ENCODE measurements around the gene ATP5MC3. TPM values are rescaled to one million over a fixed set of nuclear protein-coding genes. Genes with fewer than 3 reads are reported as not detected.
A peak's percentile ranks its signal among the peaks of the same experiment; 100 is the strongest.
"Not testable (repeated sequence)": the region's sequence is repeated elsewhere in the genome, so short reads cannot be mapped to it uniquely, and the experiment has no call there.

Gene ATP5MC3
- 10 to 100 TPM; 48.1 to 74.5 TPM for total RNA-seq

- TF ChIP-seq CTCF (IDR thresholded peaks at IDR 0.05): no peak
- DNase-seq (ENCODE audit: low spot score): peak; percentile 75
Observed at GRCh38 chr2:175181104-175181876, at the start of gene ATP5MC3. ATP5MC3 (minus strand) TSS chr2:175181710; CDS start chr2:175181393, 317 bp downstream.

GRCh38 chr2:175228601-175229000, 47.1 kb upstream of the ATP5MC3 start:
- H3K4me3 ChIP-seq; H3K4me1 ChIP-seq (ENCODE audit: control insufficient read depth in 1 of 2, low read depth in 2 of 2); H3K36me3 ChIP-seq; ATAC-seq (ENCODE audit: insufficient number of reproducible peaks, low FRiP score, low read depth); H3K27me3 ChIP-seq (replicated peaks; ENCODE audit: insufficient read depth); H3K27ac ChIP-seq; DNase-seq (ENCODE audit: low spot score); H3K9me3 ChIP-seq: not testable (repeated sequence)

More at GRCh38 chr2:175181104-175181876, at the start of gene ATP5MC3:
- peaks cover 13% of the 10 kb centered on the region for H3K36me3 ChIP-seq
- ATAC-seq (ENCODE audit: insufficient number of reproducible peaks, low FRiP score, low read depth): peak; percentile 71
- peaks cover 0 to 5% of the 10 kb centered on the region in 2 donors for H3K4me1 ChIP-seq (ENCODE audit: control insufficient read depth in 1 of 2, low read depth in 2 of 2)
- H3K4me3 ChIP-seq: peak within 1 kb of the TSS; percentile 86
- no peaks in the 10 kb centered on the region for H3K9me3 ChIP-seq
- no peaks in the 10 kb centered on the region for H3K27me3 ChIP-seq (replicated peaks; ENCODE audit: insufficient read depth)
- H3K27ac ChIP-seq: peak within 1 kb of the TSS; percentile 68 to 71

DNA sequence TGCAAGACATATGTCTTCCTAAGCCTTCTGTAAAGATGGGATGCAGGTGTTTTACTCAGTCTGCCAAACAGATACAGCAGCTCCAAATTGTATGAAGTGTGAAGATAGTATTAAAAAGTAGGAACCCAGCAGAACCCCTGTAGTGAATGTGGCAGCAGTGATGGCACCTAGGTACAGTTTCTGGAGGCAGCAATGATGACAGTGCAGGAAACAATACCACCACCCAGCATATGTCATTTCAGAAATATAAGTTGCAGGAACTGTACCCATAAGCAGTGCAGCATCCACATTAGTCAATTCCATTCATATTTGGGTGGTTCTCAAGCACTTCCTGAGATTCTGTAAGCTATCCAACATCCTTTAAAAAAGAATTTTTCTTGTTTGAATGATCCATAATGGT, 46.7 kb upstream of the ATP5MC3 start:
- DNase-seq (ENCODE audit: low spot score) (no peak), ATAC-seq (ENCODE audit: insufficient number of reproducible peaks, low FRiP score, low read depth) (no peak)
- H3K4me3 ChIP-seq: no peak overlapping the region
- H3K27ac ChIP-seq: no peak overlapping the region
- H3K9me3 ChIP-seq: no peaks in the 10 kb centered on the region
- no peaks in the 10 kb centered on the region for H3K4me1 ChIP-seq (ENCODE audit: control insufficient read depth in 1 of 2, low read depth in 2 of 2)
- no peaks in the 10 kb centered on the region for H3K36me3 ChIP-seq
- no peaks in the 10 kb centered on the region for H3K27me3 ChIP-seq (replicated peaks; ENCODE audit: insufficient read depth)
- no peak for TF ChIP-seq CTCF (IDR thresholded peaks at IDR 0.05)

- H3K4me1 ChIP-seq (ENCODE audit: control insufficient read depth in 1 of 2, low read depth in 2 of 2): no peaks in the 10 kb centered on the region
- no peaks in the 10 kb centered on the region for H3K36me3 ChIP-seq
- no peak overlapping the region for H3K27ac ChIP-seq
- no peaks in the 10 kb centered on the region for H3K9me3 ChIP-seq
- DNase-seq (ENCODE audit: low spot score) (no peak), ATAC-seq (ENCODE audit: insufficient number of reproducible peaks, low FRiP score, low read depth) (no peak)
- no peaks in the 10 kb centered on the region for H3K27me3 ChIP-seq (replicated peaks; ENCODE audit: insufficient read depth)
- no peak overlapping the region for H3K4me3 ChIP-seq
- TF ChIP-seq CTCF (IDR thresholded peaks at IDR 0.05): no peak
Observed at GRCh38 chr2:175227393-175227792, 45.9 kb upstream of the ATP5MC3 start.

DNA sequence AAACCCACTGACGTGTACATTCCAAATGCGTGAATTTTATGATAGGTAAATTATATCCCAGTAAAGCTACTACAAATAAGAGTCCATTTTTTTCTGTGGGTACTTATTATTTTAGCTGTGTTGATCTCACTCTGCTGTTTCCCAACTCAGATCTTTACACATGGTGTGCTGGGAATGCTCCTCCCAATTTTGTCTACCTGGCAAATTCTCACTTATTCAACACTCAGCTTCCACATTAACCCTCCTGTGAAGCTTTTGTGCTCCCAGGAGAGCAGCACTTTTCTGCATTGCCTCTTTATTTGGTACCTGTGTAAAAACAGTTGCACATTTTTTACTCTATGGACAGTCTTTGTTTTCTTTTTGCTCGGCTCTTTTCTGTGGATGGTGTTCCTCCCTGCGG, 38.6 kb upstream of the ATP5MC3 start:
- no peaks in the 10 kb centered on the region for H3K36me3 ChIP-seq
- TF ChIP-seq CTCF (IDR thresholded peaks at IDR 0.05): no peak
- H3K27ac ChIP-seq: no peak overlapping the region
- ATAC-seq (ENCODE audit: insufficient number of reproducible peaks, low FRiP score, low read depth) (no peak), DNase-seq (ENCODE audit: low spot score) (no peak)
- no peak overlapping the region for H3K4me3 ChIP-seq
- no peaks in the 10 kb centered on the region for H3K4me1 ChIP-seq (ENCODE audit: control insufficient read depth in 1 of 2, low read depth in 2 of 2)
- no peaks in the 10 kb centered on the region for H3K9me3 ChIP-seq
- H3K27me3 ChIP-seq (replicated peaks; ENCODE audit: insufficient read depth): no peaks in the 10 kb centered on the region
